ENCODE data around the gene XBP1. TPM values are rescaled to one million over a fixed set of nuclear protein-coding genes. Genes with fewer than 3 reads are reported as not detected.

Gene XBP1
- total and polyA plus RNA-seq, 2 of the 8 experiments (the other 6 are each of a cell fraction or from before 2014, with no cell fraction given) = 99.8 to 131 TPM

DNA sequence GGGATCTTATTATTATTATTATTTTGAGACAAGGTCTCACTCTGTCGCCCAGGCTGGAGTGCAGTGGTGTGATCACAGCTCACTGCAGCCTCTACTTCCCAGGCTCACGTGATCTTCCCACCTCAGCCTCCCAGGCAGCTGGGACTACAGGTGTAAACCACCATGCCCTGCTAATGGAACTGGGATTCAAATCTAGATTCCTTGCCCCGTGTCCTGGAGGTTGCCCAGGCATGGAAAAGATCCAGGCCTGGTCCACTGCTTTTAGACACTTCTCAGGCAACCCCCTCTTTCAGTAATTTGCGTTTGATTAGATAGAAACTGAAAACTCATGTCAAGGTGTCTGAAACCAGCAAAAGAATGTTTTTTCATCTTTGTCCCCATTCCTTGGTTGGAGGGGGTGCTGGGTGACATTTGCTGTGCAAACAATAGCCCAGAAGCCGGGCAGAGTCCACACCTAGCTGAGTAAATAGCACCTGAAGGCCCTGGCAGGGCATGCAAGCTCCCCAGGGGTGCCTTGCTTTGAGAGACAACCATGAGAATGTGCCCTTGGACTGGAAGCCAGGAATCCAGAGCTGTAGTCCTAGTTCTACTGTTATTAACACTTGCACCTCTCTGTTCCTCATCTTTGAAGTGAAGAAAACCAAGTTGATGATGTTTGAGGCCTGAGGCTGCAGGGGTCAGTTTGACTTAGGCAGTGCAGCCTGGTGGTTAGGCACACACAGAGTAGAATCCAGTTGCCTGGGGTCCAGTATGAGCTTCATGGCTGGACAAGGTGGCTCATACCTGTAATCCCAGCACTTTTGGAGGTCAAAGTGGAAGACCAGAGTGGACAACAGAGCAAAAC lies 19.1 kb upstream of the XBP1 start:
- Histone ChIP-seq H3K27me3 (replicated peaks in 1 of 4; ENCODE audit: control insufficient read depth in 3 of 4, extremely low read depth in 1 of 4, insufficient read depth in 3 of 4, low read length in 3 of 4) (no peaks in the 10 kb centered on the region), H2BK120ac (replicated peaks; ENCODE audit: low read depth, low read length) (no peak overlapping the region), H3K9ac (replicated peaks in 1 of 4; ENCODE audit: extremely low read depth in 1 of 4, low read depth in 3 of 4, low read length in 3 of 4) (no peak overlapping the region), H2BK20ac (ENCODE audit: low read length) (no peak overlapping the region), H3K4ac (replicated peaks; ENCODE audit: insufficient read length, low read depth, low read length) (no peak overlapping the region), H3K18ac (ENCODE audit: extremely low read depth, low read length) (no peak overlapping the region), H3K4me2 (ENCODE audit: insufficient read depth in 1 of 2, low read depth in 2 of 2, low read length in 2 of 2) (no peak overlapping the region), H4K5ac (ENCODE audit: insufficient read length, low read depth, low read length) (no peak overlapping the region), H3K56ac (replicated peaks; ENCODE audit: insufficient read length, low read depth, low read length) (no peak overlapping the region), H3K36me3 (ENCODE audit: control insufficient read depth in 2 of 4, insufficient read depth in 4 of 4, low read length in 3 of 4) (no peaks in the 10 kb centered on the region), H2BK12ac (ENCODE audit: low read depth, low read length) (no peak overlapping the region), H3K4me1 (replicated peaks in 1 of 4; ENCODE audit: control insufficient read depth in 3 of 4, insufficient read depth in 4 of 4, low read length in 3 of 4) (no peaks in the 10 kb centered on the region; a peak in 1 of 7 replicates), H4K91ac (replicated peaks; ENCODE audit: insufficient read length, low read length) (no peak overlapping the region), H3K9me3 (ENCODE audit: insufficient read depth in 2 of 2, low read depth in 1 of 2, low read length in 1 of 2) (no peaks in the 10 kb centered on the region), H4K20me1 (replicated peaks in 1 of 2; ENCODE audit: control insufficient read depth in 1 of 2, insufficient read depth in 2 of 2, low read length in 2 of 2) (no peaks in the 10 kb centered on the region), H3K23ac (ENCODE audit: insufficient read length) (no peak overlapping the region), H3K79me1 (ENCODE audit: low read depth, low read length) (no peaks in the 10 kb centered on the region), H2BK5ac (ENCODE audit: low read depth, low read length) (no peak overlapping the region; the same call in 1 of the 2 replicates), H3K23me2 (ENCODE audit: low read depth, low read length) (peaks cover 5% of the 10 kb centered on the region; the same call in 1 of the 2 replicates), H2BK15ac (ENCODE audit: low read length) (no peak overlapping the region), H3K27ac (ENCODE audit: low read depth, low read length) (no peak overlapping the region), H4K8ac (ENCODE audit: extremely low read depth, insufficient read depth, low read length) (no peak overlapping the region), H3K14ac (ENCODE audit: insufficient read length) (no peak overlapping the region), H2AK5ac (ENCODE audit: low read depth, low read length) (0 out of 2 replicates have a peak overlapping the region, but pooled peaks have one; percentile 65), H2AFZ (ENCODE audit: low read length) (no peak overlapping the region), H3K4me3 (ENCODE audit: extremely low read depth in 1 of 4, insufficient read depth in 2 of 4, low read depth in 3 of 4, low read length in 4 of 4) (no peak overlapping the region), H3K79me2 (ENCODE audit: control insufficient read depth in 1 of 2, insufficient read depth in 2 of 2, low read length in 2 of 2) (no peaks in the 10 kb centered on the region)
- whole genome bisulfite sequencing, 2 experiments (ENCODE audit: extremely low coverage in 1 of 2, insufficient coverage in 1 of 2, insufficient read length in 1 of 2, insufficient replicate concordance in 2 of 2, low coverage in 1 of 2, low lambda C conversion rate in 2 of 2, missing lambda C conversion rate in 1 of 2) = 75% methylated on average over 5 of the region's 5 CpGs; no CpG with 5 or more reads in 1 of the 2 experiments
- CTCF ChIA-PET (ENCODE audit: partially characterized antibody) = interaction anchor here (0.5 to 3.8 kb wide), 8 partner anchors 10 to 670 kb away, joined by 3 to 26 read pairs (median 4); no protein-coding TSS in a partner anchor
- no peak for DNase-seq (ENCODE audit: low read depth in 1 of 2, low spot score in 2 of 2)
- POLR2A ChIA-PET (ENCODE audit: partially characterized antibody) = interaction anchor here (0.9 to 2.2 kb wide), 5 partner anchors 9 to 39 kb away, joined by 3 to 9 read pairs (median 6); partner anchors contain the start of gene XBP1
- TF ChIP-seq EP300 (IDR thresholded peaks at IDR 0.05; ENCODE audit: borderline replicate concordance in 1 of 2, low read depth in 2 of 2, low read length in 2 of 2) (no peak), BRCA1 (IDR thresholded peaks at IDR 0.05; ENCODE audit: low read depth, low read length) (no peak)
- FAIRE-seq = no peak

All from H1 (cell line).